Tibial artery (tissue), 4 donors: Measurements from ENCODE around the gene ILDR1.
"Not testable (repeated sequence)": the region's sequence is repeated elsewhere in the genome, so short reads cannot be mapped to it uniquely, and the experiment has no call there.

ENCODE experiments used
- DNase-seq, 2 donors: peaks; one replicate each; pipeline ENCODE4 v3.0.0-alpha.2; 2019
- H3K27ac ChIP-seq, 2 donors: fragments of 200-600 bp; sonication (generic) in 1 of 2; 1 replicate in 1 of 2; 2 replicates in 1 of 2; pipeline ENCODE4 v1.5.1; 2018 to 2019; ENCODE audit warnings: mild to moderate bottlenecking in 1 of 2
- H3K27me3 ChIP-seq, 2 donors: fragments of 200-600 bp; sonication (generic) in 1 of 2; one replicate each; pipeline versions ENCODE4 v1.5.1 to v1.6.0; 2016 to 2019
- H3K36me3 ChIP-seq, 3 donors: fragments of 200-600 bp; sonication (generic) in 2 of 3; one replicate each; pipeline ENCODE4 v1.5.1; 2016 to 2019; ENCODE audit warnings: mild to moderate bottlenecking in 2 of 3
- H3K4me1 ChIP-seq, 4 donors: fragments of 200-600 bp; sonication (generic) in 2 of 4; 1 replicate in 3 of 4; 2 replicates in 1 of 4; pipeline ENCODE4 v1.5.1; 2016 to 2019
- H3K4me3 ChIP-seq, 2 donors: fragments of 200-600 bp; sonication (generic) in 1 of 2; 1 replicate in 1 of 2; 2 replicates in 1 of 2; pipeline ENCODE4 v1.5.1; 2018 to 2019; ENCODE audit warnings: mild to moderate bottlenecking in 2 of 2
- H3K9me3 ChIP-seq, 3 donors: fragments of 200-600 bp; sonication (generic) in 1 of 3; one replicate each; pipeline ENCODE4 v1.5.1; 2016 to 2019
- CTCF ChIP-seq, 2 experiments: fragments of 200-600 bp in 1 of 2; fragments of 450-650 bp in 1 of 2; IDR thresholded peaks; one replicate each; pipeline ENCODE4 v1.5.1; 2017 to 2019; ENCODE audit warnings: antibody characterized with exemption in 2 of 2, mild to moderate bottlenecking in 1 of 2, moderate library complexity in 1 of 2
- intact Hi-C: fragments of 100-400 bp; cut with DNase I; formaldehyde crosslinking; loops from one replicate; pipeline ENCODE4 v1.15.0; 2023; ENCODE audit warnings: low total_unique reads

The ILDR1 gene

GRCh38 chr3:121951291-121951919, 70.6 kb downstream of the ILDR1 start:
- Histone ChIP-seq H3K27ac (no peak overlapping the region), H3K9me3 (peaks cover 0 to 14% (median 0%) of the 10 kb centered on the region in 3 donors), H3K36me3 (no peaks in the 10 kb centered on the region), H3K27me3 (no peaks in the 10 kb centered on the region), H3K4me3 (no peak overlapping the region), H3K4me1 (no peaks in the 10 kb centered on the region)
- DNase-seq = no peak
- no peak for TF ChIP-seq CTCF (IDR thresholded peaks at IDR 0.05)
- intact Hi-C loops = no loop called here

- no peak for TF ChIP-seq CTCF (IDR thresholded peaks at IDR 0.05)
- no peaks in the 10 kb centered on the region for H3K4me1 ChIP-seq
Observed at GRCh38 chr3:121948641-121949040, 73.4 kb downstream of the ILDR1 start.

GRCh38 chr3:121943431-121943830, 78.6 kb downstream of the ILDR1 start:
- no peaks in the 10 kb centered on the region for H3K9me3 ChIP-seq
- H3K4me3 ChIP-seq = no peak overlapping the region
- intact Hi-C loops = no loop called here

More at GRCh38 chr3:121948641-121949040, 73.4 kb downstream of the ILDR1 start:
- no peak for DNase-seq
- H3K4me3 ChIP-seq = no peak overlapping the region
- no peaks in the 10 kb centered on the region for H3K36me3 ChIP-seq
- H3K27ac ChIP-seq = no peak overlapping the region
- intact Hi-C loops = no loop called here
- H3K27me3 ChIP-seq = no peaks in the 10 kb centered on the region
- H3K9me3 ChIP-seq = peaks cover 0 to 11% (median 0%) of the 10 kb centered on the region in 3 donors

GRCh38 chr3:121942116-121942786, 79.8 kb downstream of the ILDR1 start:
- no peak for TF ChIP-seq CTCF (IDR thresholded peaks at IDR 0.05)
- intact Hi-C loops = no loop called here
- Histone ChIP-seq H3K27ac (no peak overlapping the region), H3K4me1 (no peaks in the 10 kb centered on the region), H3K9me3 (no peaks in the 10 kb centered on the region), H3K4me3 (no peak overlapping the region), H3K36me3 (peaks cover 0 to 13% (median 0%) of the 10 kb centered on the region in 3 donors), H3K27me3 (no peaks in the 10 kb centered on the region)
- DNase-seq = no peak

More at GRCh38 chr3:121943431-121943830, 78.6 kb downstream of the ILDR1 start:
- no peak for TF ChIP-seq CTCF (IDR thresholded peaks at IDR 0.05)
- H3K27ac ChIP-seq = no peak overlapping the region
- DNase-seq = no peak
- H3K36me3 ChIP-seq = peaks cover 0 to 11% (median 0%) of the 10 kb centered on the region in 3 donors
- no peaks in the 10 kb centered on the region for H3K4me1 ChIP-seq
- no peaks in the 10 kb centered on the region for H3K27me3 ChIP-seq

GRCh38 chr3:121941592-121941991, 80.5 kb downstream of the ILDR1 start:
- Histone ChIP-seq H3K36me3 (peaks cover 0 to 13% (median 0%) of the 10 kb centered on the region in 3 donors), H3K27me3 (no peaks in the 10 kb centered on the region), H3K4me3 (no peak overlapping the region), H3K27ac (no peak overlapping the region), H3K9me3 (no peaks in the 10 kb centered on the region), H3K4me1 (no peaks in the 10 kb centered on the region)
- no peak for DNase-seq
- no peak for TF ChIP-seq CTCF (IDR thresholded peaks at IDR 0.05)
- intact Hi-C loops = no loop called here

- H3K4me1 ChIP-seq, H3K27ac ChIP-seq, H3K4me3 ChIP-seq, H3K9me3 ChIP-seq, intact Hi-C loops, H3K27me3 ChIP-seq, DNase-seq: not testable (repeated sequence)
- H3K36me3 ChIP-seq = peaks cover 0 to 13% (median 0%) of the 10 kb centered on the region in 3 donors
Observed at GRCh38 chr3:121938141-121938855, 83.7 kb downstream of the ILDR1 start.
